Measurements from ENCODE around the gene HS2ST1.

HS2ST1 gene

DNA sequence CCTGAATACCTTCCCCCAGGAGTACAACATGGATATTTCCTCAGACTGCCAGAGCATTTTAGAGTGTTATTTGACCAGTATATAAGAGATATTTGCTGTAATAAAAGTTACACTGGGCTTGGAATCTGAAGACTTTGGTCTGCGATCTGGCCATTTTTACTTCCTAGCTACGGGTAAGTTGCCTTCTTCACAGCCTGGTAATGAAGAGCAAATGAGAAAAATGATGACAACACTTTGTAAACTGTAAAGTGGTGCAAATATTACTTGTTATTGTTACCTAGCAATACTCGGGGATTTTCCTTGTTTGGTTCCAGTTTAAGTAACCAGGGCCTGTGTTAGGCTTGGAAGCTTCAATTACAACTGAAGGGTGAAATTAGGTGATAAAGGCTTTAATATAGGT lies 233.4 kb downstream of the HS2ST1 start:
- H3K4me3 ChIP-seq (ENCODE audit: low read depth, low read length), result no peak overlapping the region

DNA sequence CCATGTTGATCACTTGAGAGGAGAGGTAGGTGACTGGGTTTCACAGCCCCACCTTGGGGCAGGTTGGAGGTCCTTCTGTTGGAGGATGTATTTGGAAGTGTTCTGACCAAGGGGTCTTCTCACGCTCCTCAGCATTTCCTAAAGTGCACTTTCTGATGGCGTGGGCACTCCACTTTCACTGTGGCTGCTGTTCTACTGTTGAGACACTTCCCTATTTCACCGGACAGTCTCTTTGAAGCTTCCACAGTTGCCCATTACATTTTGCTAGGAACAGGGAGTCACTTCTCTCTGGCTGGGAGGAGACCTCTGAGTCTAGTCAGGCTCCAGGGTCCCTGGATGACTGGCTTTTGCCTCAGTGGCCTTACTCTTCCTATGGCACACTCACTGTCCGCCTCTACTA lies 234.2 kb downstream of the HS2ST1 start:
- no peak overlapping the region for H3K27ac ChIP-seq (ENCODE audit: low read depth, low read length)
- no peak overlapping the region for H3K9ac ChIP-seq (ENCODE audit: low read length)
- H3K9me3 ChIP-seq (ENCODE audit: control insufficient read depth, insufficient read depth, low read depth, low read length), result no peaks in the 10 kb centered on the region; the same call in 1 of the 2 replicates
- H3K4me3 ChIP-seq (ENCODE audit: low read depth, low read length), result no peak overlapping the region
- no peaks in the 10 kb centered on the region for H3K36me3 ChIP-seq (ENCODE audit: control insufficient read depth, insufficient read depth, low read length)
- peaks cover 32% of the 10 kb centered on the region for H3K27me3 ChIP-seq (ENCODE audit: control insufficient read depth, insufficient read depth, low read length)
- H3K4me1 ChIP-seq (ENCODE audit: control insufficient read depth, insufficient read depth, low read length), result peaks cover 41% of the 10 kb centered on the region

More for the DNA sequence above, 233.4 kb downstream of the HS2ST1 start:
- Histone ChIP-seq H3K4me1 (ENCODE audit: control insufficient read depth, insufficient read depth, low read length) (peaks cover 41% of the 10 kb centered on the region), H3K27me3 (ENCODE audit: control insufficient read depth, insufficient read depth, low read length) (peaks cover 25% of the 10 kb centered on the region), H3K27ac (ENCODE audit: low read depth, low read length) (no peak overlapping the region), H3K9ac (ENCODE audit: low read length) (no peak overlapping the region), H3K36me3 (ENCODE audit: control insufficient read depth, insufficient read depth, low read length) (no peaks in the 10 kb centered on the region), H3K9me3 (ENCODE audit: control insufficient read depth, insufficient read depth, low read depth, low read length) (no peaks in the 10 kb centered on the region; the same call in 1 of the 2 replicates)

DNA sequence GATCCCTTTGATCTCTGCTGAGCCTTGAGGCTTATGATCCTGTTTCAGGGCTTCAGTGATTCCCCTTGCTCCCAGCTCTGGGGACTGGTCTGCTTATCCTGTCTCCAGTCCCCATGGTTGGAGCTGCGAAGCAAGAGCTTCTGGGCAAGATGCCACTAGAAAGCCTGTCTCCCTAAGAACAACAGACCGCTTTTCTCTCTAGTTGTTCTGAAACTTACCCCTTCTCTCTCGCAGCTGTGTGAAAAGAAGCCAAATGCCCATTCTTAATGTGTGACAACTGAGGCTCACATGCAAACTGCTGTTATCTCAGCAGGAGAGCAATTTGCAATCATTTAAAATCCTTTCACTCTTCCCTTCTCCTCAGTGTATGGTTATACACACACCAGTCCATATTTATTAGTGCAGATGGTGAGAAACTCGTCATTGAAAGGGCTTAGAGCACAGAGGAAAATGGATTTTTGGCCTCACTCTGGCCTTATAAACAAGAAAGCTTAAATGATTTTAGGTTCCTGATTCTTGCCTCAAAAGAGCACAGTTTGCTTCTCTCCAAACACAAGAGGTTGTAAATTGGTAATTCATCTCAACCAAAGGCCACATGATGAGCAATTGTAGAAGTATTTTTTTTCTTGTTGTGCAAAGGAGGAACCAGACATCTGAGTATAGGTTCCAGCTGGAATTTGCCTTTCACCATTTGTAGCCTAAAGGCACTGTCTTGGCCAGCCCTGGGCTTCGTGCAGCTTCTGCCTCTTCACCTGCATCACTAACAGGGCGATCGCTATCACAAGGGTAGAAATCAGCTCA lies 235.0 kb downstream of the HS2ST1 start:
- no peaks in the 10 kb centered on the region for H3K36me3 ChIP-seq (ENCODE audit: control insufficient read depth, insufficient read depth, low read length)
- peak overlapping the region; percentile 3; the same call in 1 of the 2 replicates for H3K4me3 ChIP-seq (ENCODE audit: low read depth, low read length)
- peak overlapping the region; percentile 19; the same call in 1 of the 2 replicates for H3K27ac ChIP-seq (ENCODE audit: low read depth, low read length)
- H3K9ac ChIP-seq (ENCODE audit: low read length), result peak overlapping the region; percentile 18
- H3K27me3 ChIP-seq (ENCODE audit: control insufficient read depth, insufficient read depth, low read length), result peaks cover 32% of the 10 kb centered on the region
- H3K9me3 ChIP-seq (ENCODE audit: control insufficient read depth, insufficient read depth, low read depth, low read length), result no peaks in the 10 kb centered on the region; the same call in 1 of the 2 replicates
- peaks cover 41% of the 10 kb centered on the region for H3K4me1 ChIP-seq (ENCODE audit: control insufficient read depth, insufficient read depth, low read length)

DNA sequence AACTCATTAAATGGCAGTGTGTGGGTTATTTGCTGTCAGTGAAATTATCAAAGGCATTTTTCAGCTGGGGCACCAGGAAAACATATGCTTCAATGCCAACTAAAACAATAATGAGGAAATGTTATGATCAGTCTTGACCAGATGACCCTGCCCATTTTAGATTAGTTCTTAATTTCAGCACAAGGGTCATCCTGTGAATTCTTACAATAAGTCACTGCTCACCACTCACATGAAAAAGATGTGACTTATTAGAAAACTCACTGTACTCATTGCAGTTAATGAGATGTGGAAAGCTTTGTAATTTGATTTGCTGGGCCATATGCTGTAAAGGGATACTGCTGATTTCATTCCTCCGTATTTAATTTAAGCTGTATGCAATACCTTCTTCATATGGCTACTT lies 235.7 kb downstream of the HS2ST1 start:
- Histone ChIP-seq H3K9me3 (ENCODE audit: control insufficient read depth, insufficient read depth, low read depth, low read length) (no peaks in the 10 kb centered on the region; the same call in 1 of the 2 replicates), H3K27ac (ENCODE audit: low read depth, low read length) (no peak overlapping the region), H3K4me3 (ENCODE audit: low read depth, low read length) (no peak overlapping the region), H3K36me3 (ENCODE audit: control insufficient read depth, insufficient read depth, low read length) (no peaks in the 10 kb centered on the region), H3K9ac (ENCODE audit: low read length) (no peak overlapping the region), H3K4me1 (ENCODE audit: control insufficient read depth, insufficient read depth, low read length) (peaks cover 41% of the 10 kb centered on the region), H3K27me3 (ENCODE audit: control insufficient read depth, insufficient read depth, low read length) (peaks cover 32% of the 10 kb centered on the region)

DNA sequence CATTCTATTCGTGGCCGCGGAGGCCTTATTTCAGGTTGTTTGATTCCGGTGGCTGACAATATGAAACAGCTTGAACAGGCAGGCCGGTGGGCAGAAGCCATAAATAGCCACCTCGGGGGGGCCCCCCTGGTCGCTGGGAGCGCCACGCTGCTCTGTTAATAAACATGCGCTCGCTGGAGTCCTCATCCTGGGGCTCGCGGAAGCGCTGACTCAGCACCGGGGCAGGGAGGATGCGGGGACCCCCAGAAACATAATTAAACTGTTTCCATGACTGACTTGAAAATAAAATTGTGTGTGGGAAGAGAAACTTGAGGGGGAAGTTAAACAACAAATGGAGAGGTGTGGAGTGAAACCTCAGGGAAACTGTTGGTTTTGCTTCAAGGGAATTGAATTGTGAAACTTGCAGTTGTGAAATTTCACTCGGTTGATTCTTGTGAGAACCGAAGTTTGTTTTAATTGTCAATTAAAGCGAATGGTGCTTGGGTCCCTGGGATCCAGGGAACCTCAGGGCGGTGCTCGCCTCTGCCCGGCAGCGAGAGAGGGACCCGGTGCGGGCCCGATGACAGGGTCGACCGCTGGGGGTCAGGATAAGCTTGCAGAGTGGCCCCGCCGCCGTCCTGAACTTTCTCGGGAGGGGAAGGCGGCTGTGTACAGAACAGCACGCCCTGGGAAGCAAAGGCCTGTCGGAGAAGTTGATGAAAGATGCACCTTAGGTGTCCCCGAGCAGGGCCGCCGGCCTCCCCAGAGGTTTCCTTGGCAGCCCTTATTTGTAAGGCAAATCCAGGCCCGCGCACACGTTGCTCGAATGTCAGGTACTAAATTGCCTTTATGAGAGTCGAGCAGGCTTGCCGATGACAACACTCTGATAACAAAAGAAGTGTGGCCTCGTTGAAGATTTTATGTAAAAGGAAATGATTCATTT lies 237.3 kb downstream of the HS2ST1 start:
- Histone ChIP-seq H3K4me3 (ENCODE audit: low read depth, low read length) (peak overlapping the region; percentile 46), H3K9me3 (ENCODE audit: control insufficient read depth, insufficient read depth, low read depth, low read length) (no peaks in the 10 kb centered on the region), H3K27ac (ENCODE audit: low read depth, low read length) (no peak overlapping the region), H3K4me1 (ENCODE audit: control insufficient read depth, insufficient read depth, low read length) (peaks cover 41% of the 10 kb centered on the region), H3K36me3 (ENCODE audit: control insufficient read depth, insufficient read depth, low read length) (no peaks in the 10 kb centered on the region), H3K27me3 (ENCODE audit: control insufficient read depth, insufficient read depth, low read length) (peaks cover 32% of the 10 kb centered on the region), H3K9ac (ENCODE audit: low read length) (peak overlapping the region; percentile 45)

DNA sequence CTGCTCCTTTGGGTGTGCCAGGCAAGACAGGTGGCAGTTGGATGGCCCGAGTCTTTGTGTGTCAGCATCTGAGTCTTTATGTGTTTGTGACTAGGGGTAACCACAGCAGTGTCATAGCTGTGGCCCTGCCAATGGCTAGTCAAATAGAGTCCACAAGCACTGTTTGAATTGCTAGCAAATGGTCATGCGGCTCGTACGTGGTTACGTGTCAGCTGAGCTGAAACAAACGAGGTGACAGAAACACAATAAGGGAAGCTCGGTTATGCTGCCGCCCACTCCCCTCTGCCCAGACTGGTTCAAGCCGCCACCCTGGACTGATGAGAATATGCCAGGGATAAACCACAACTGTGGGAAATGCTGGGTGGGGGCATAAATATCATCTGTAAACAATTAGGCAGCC lies 239.9 kb downstream of the HS2ST1 start:
- peaks cover 14% of the 10 kb centered on the region for H3K27me3 ChIP-seq (ENCODE audit: control insufficient read depth, insufficient read depth, low read length)
- H3K27ac ChIP-seq (ENCODE audit: low read depth, low read length), result no peak overlapping the region
- H3K4me1 ChIP-seq (ENCODE audit: control insufficient read depth, insufficient read depth, low read length), result peaks cover 30% of the 10 kb centered on the region
- H3K9ac ChIP-seq (ENCODE audit: low read length), result no peak overlapping the region
- H3K9me3 ChIP-seq (ENCODE audit: control insufficient read depth, insufficient read depth, low read depth, low read length), result no peaks in the 10 kb centered on the region
- no peak overlapping the region for H3K4me3 ChIP-seq (ENCODE audit: low read depth, low read length)
- H3K36me3 ChIP-seq (ENCODE audit: control insufficient read depth, insufficient read depth, low read length), result no peaks in the 10 kb centered on the region

DNA sequence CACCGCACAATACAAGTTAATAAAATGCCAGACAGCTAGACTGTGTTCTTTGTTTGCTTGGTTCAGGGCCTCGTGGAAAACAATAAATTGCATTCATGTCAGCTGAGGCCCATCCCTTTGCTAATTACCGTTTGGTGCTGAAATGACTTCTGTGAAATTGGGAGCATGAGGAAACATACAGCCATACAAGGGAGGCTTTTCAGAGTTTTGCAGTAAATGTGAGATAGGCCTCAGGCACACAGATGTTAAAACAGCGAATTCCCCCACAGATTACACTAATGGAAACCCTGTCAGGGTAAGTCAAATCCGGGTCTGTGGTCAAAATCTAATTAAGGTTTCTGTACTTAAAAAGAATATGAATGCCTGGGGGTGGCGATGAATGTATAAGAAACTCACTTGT lies 240.7 kb downstream of the HS2ST1 start:
- H3K4me1 ChIP-seq (ENCODE audit: control insufficient read depth, insufficient read depth, low read length), result peaks cover 22% of the 10 kb centered on the region
- peaks cover 14% of the 10 kb centered on the region for H3K27me3 ChIP-seq (ENCODE audit: control insufficient read depth, insufficient read depth, low read length)
- no peak overlapping the region for H3K9ac ChIP-seq (ENCODE audit: low read length)
- no peaks in the 10 kb centered on the region for H3K36me3 ChIP-seq (ENCODE audit: control insufficient read depth, insufficient read depth, low read length)
- no peak overlapping the region for H3K4me3 ChIP-seq (ENCODE audit: low read depth, low read length)
- H3K27ac ChIP-seq (ENCODE audit: low read depth, low read length), result no peak overlapping the region
- no peaks in the 10 kb centered on the region for H3K9me3 ChIP-seq (ENCODE audit: control insufficient read depth, insufficient read depth, low read depth, low read length)

DNA sequence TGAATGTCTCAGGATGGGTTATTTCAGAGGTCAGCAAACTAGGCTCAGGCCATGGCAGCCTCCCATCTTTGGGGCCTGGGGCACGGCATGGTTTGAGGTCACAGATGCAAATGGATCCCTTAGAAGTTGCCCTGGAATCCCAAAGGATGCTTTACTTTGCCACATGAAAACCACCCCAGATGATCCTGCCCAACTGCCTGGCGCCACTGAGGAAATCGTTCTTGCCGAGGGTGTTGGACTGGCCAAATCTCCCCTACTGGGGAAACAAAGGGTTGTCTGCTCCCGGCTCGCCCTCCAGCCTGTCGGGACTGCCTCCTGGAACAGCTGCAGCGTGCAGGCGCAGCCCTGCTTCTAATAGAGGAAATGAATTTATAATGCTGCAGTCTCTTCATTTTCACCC lies 241.2 kb downstream of the HS2ST1 start:
- Histone ChIP-seq H3K9ac (ENCODE audit: low read length) (no peak overlapping the region), H3K27me3 (ENCODE audit: control insufficient read depth, insufficient read depth, low read length) (peaks cover 14% of the 10 kb centered on the region), H3K36me3 (ENCODE audit: control insufficient read depth, insufficient read depth, low read length) (no peaks in the 10 kb centered on the region), H3K27ac (ENCODE audit: low read depth, low read length) (no peak overlapping the region), H3K4me3 (ENCODE audit: low read depth, low read length) (no peak overlapping the region), H3K4me1 (ENCODE audit: control insufficient read depth, insufficient read depth, low read length) (peaks cover 18% of the 10 kb centered on the region), H3K9me3 (ENCODE audit: control insufficient read depth, insufficient read depth, low read depth, low read length) (no peaks in the 10 kb centered on the region)

DNA sequence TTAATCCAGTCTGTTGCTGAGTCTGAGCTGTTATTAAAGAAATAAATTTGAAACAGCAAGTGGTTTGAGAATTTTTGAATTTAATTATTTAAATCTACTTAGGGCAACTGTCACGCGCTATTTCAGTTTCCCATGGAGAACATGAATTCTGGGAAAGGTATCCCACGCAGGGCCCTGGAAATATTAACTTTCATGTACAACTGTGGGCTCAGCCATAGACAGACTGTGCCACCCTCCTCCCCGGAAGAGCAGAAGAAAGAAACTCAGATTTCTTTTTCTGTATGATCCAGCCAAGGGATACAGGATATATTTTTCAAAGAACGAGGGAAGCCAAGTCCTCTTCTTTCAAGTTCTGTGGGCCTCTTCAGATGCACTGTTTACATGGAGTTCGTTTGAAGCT lies 241.7 kb downstream of the HS2ST1 start:
- Histone ChIP-seq H3K4me3 (ENCODE audit: low read depth, low read length) (no peak overlapping the region), H3K27me3 (ENCODE audit: control insufficient read depth, insufficient read depth, low read length) (peaks cover 12% of the 10 kb centered on the region), H3K9me3 (ENCODE audit: control insufficient read depth, insufficient read depth, low read depth, low read length) (no peaks in the 10 kb centered on the region), H3K27ac (ENCODE audit: low read depth, low read length) (no peak overlapping the region), H3K4me1 (ENCODE audit: control insufficient read depth, insufficient read depth, low read length) (peaks cover 13% of the 10 kb centered on the region), H3K36me3 (ENCODE audit: control insufficient read depth, insufficient read depth, low read length) (no peaks in the 10 kb centered on the region), H3K9ac (ENCODE audit: low read length) (no peak overlapping the region)

DNA sequence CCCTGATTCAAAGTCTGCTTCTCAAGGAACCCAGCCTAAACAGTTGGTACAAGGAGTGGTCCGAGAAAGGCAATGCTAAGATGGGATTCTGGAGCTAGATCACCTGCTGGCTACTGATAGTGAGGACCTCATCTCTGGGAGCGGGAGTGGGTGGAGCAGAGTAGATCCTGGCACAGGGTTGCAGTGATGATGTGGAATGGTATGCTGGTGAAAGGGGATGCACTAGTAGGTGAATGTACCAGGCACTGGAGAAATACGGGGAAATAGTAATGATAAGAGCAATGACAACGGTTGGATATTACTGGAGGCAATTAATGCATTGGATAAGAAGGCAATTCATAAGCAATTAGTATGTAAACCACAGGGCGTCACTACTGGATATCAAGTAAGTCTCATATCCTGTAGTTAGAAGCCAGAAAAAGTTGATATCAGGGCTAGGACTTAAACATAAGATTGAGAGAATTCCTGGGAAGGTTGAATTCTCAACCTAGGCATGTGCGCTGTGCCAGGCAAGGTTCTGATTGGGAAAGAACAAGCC lies 245.0 kb downstream of the HS2ST1 start:
- no peak overlapping the region for H3K27ac ChIP-seq (ENCODE audit: low read depth, low read length)
- no peaks in the 10 kb centered on the region for H3K9me3 ChIP-seq (ENCODE audit: control insufficient read depth, insufficient read depth, low read depth, low read length)
- H3K9ac ChIP-seq (ENCODE audit: low read length), result no peak overlapping the region
- H3K36me3 ChIP-seq (ENCODE audit: control insufficient read depth, insufficient read depth, low read length), result no peaks in the 10 kb centered on the region
- H3K4me3 ChIP-seq (ENCODE audit: low read depth, low read length), result no peak overlapping the region
- no peaks in the 10 kb centered on the region for H3K4me1 ChIP-seq (ENCODE audit: control insufficient read depth, insufficient read depth, low read length)
- no peaks in the 10 kb centered on the region for H3K27me3 ChIP-seq (ENCODE audit: control insufficient read depth, insufficient read depth, low read length)

All from HUES6 (cell line).